ENCODE results near the gene BYSL. TPM values are rescaled to one million over a fixed set of nuclear protein-coding genes. Genes with fewer than 3 reads are reported as not detected.

BYSL gene
- total RNA-seq, 4 donors from 2014 or later = 9.8 to 38.2 (median 11.8) TPM

- ATAC-seq (ENCODE audit: low FRiP score) (no peak), DNase-seq (ENCODE audit: low spot score) (no peak)
- TF ChIP-seq CTCF (IDR thresholded peaks at IDR 0.05) = no peak
Observed at GRCh38 chr6:41937472-41937860, 16.2 kb downstream of the BYSL start.

- TF ChIP-seq CTCF (IDR thresholded peaks at IDR 0.05) = no peak
- no peak for DNase-seq (ENCODE audit: low spot score)
- ATAC-seq (ENCODE audit: low FRiP score) = no peak
Observed at GRCh38 chr6:41937861-41938574, 16.7 kb downstream of the BYSL start.

GRCh38 chr6:41938590-41939175 is 17.4 kb downstream of the BYSL start:
- DNase-seq (ENCODE audit: low spot score) (no peak), ATAC-seq (ENCODE audit: low FRiP score) (no peak)
- TF ChIP-seq CTCF (IDR thresholded peaks at IDR 0.05) = no peak

- peak; percentile 6 for ATAC-seq (ENCODE audit: low FRiP score)
- peak; percentile 28 for DNase-seq (ENCODE audit: low spot score)
- TF ChIP-seq CTCF (IDR thresholded peaks at IDR 0.05) = no peak
Observed at GRCh38 chr6:41939176-41939847, 18.0 kb downstream of the BYSL start.

GRCh38 chr6:41939848-41940758 is 18.8 kb downstream of the BYSL start:
- DNase-seq (ENCODE audit: low spot score) (no peak), ATAC-seq (ENCODE audit: low FRiP score) (peak; percentile 29)
- no peak for TF ChIP-seq CTCF (IDR thresholded peaks at IDR 0.05)

- ATAC-seq (ENCODE audit: low FRiP score) (peak; percentile 4), DNase-seq (ENCODE audit: low spot score) (no peak)
- no peak for TF ChIP-seq CTCF (IDR thresholded peaks at IDR 0.05)
Observed at GRCh38 chr6:41940759-41941279, 19.5 kb downstream of the BYSL start.

All from omental fat pad (tissue), 4 donors.